COLO829 (cell line): Measurements from ENCODE around the gene SLC43A3.

Source experiments
- DNase-seq: peaks from one replicate; pipeline ENCODE4 v3.0.0; 2012; ENCODE audit warnings: low spot score

SLC43A3 gene

GRCh38 chr11:57357856-57358255, 69.1 kb downstream of the SLC43A3 start:
- DNase-seq: no peak

DNA sequence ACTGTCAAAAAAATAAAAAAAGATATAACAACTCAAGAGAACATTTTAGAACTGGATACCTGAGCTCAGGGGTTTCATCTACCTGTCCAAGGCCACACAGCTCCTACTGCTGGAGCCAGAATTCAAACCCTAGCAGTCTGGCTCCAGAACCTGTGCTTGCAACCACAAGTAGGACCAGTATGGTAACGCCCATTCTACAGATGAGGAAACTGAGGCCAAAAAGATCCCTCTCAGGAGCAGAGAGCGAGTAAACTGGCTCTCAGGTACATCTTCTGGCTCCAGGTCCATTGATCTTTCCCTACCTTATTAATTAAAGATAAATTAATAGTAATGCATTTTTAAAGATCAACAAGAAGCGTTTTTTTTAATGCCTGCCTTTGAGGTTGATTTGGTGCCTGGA, 69.6 kb downstream of the SLC43A3 start:
- no peak for DNase-seq
